Muscle of leg (tissue), 11 donors: ENCODE results near the gene SERGEF. TPM values are rescaled to one million over a fixed set of nuclear protein-coding genes. Genes with fewer than 3 reads are reported as not detected.

Source experiments
- DNase-seq: peaks from one replicate; pipeline ENCODE4 v3.0.0; 2013
- H3K27ac ChIP-seq: one replicate; pipeline ENCODE4 v1.5.1; 2013; ENCODE audit warnings: mild to moderate bottlenecking, low read length, control low read depth
- H3K27me3 ChIP-seq: one replicate; pipeline ENCODE4 v1.6.1; 2013; ENCODE audit warnings: low read length; ENCODE audit not compliant: control insufficient read depth, insufficient read depth
- H3K36me3 ChIP-seq: one replicate; pipeline ENCODE4 v1.6.1; 2013; ENCODE audit warnings: low read length; ENCODE audit not compliant: control insufficient read depth, insufficient read depth
- H3K4me1 ChIP-seq: one replicate; pipeline ENCODE4 v1.6.1; 2013; ENCODE audit warnings: low read length; ENCODE audit not compliant: control insufficient read depth, insufficient read depth
- H3K4me3 ChIP-seq: one replicate; pipeline ENCODE4 v1.5.1; 2013; ENCODE audit warnings: low read length, control low read depth
- H3K9me3 ChIP-seq: replicated peaks from 2 replicates; pipeline ENCODE4 v1.6.1; 2013; ENCODE audit warnings: low read depth, low read length; ENCODE audit not compliant: control insufficient read depth
- WGBS: methylation state at CpG from one replicate; pipeline ENCODE4 v1.1.5; 2013; ENCODE audit warnings: missing lambda C conversion rate; ENCODE audit not compliant: insufficient coverage; 5-methylcytosine and 5-hydroxymethylcytosine counted together
- polyA plus RNA-seq, 8 donors: library from polyadenylated mRNA; unstranded; fragments of 120-200 nt; gene quantifications; one replicate each; pipeline versions ENCODE4 v1.2.1 to v1.2.3, GENCODE V29; 2013; ENCODE audit warnings: inconsistent platforms in 1 of 8, low replicate concordance in 1 of 8; ENCODE audit not compliant: insufficient read length in 8 of 8, insufficient read depth in 1 of 8
- total RNA-seq: library from RNA; stranded (reverse); fragments of 120-200 nt; gene quantifications from one replicate; pipeline ENCODE4 v1.2.4, GENCODE V29; 2013

The SERGEF gene
- total and polyA plus RNA-seq, 9 donors, result 8.8 to 15.7 (median 11.9) TPM

GRCh38 chr11:18022419-18022818 is 9.6 kb upstream of the SERGEF start:
- WGBS, result no CpG with 5 or more reads among the region's 1 CpG
- H3K9me3 ChIP-seq, result no peaks in the 10 kb centered on the region
- H3K4me1 ChIP-seq, result no peaks in the 10 kb centered on the region
- no peaks in the 10 kb centered on the region for H3K36me3 ChIP-seq
- no peak overlapping the region for H3K4me3 ChIP-seq
- no peak overlapping the region for H3K27ac ChIP-seq
- DNase-seq, result no peak
- H3K27me3 ChIP-seq, result no peaks in the 10 kb centered on the region

DNA sequence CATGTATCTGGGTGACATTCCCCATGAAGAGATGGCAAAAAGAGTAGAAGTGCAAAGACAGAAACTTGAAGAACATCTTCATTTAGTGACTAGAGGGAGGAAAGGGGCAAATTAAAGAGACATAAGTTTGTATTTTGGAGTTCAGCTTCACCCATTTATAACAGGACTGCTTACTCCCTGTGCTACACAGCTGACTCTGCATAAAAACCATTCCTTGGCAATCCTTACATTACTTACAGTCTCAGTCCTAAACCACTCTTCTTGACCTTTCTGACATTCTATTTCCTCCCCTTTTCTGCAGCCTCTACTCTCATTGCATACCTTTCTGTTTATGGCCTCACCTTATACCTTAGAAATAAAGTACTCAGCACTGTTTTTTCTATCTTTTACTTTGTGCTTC is 6.8 kb upstream of the SERGEF start:
- Histone ChIP-seq H3K27me3 (peaks cover 4% of the 10 kb centered on the region), H3K9me3 (no peaks in the 10 kb centered on the region), H3K4me1 (no peaks in the 10 kb centered on the region), H3K27ac (no peak overlapping the region), H3K4me3 (no peak overlapping the region), H3K36me3 (no peaks in the 10 kb centered on the region)
- no peak for DNase-seq

DNA sequence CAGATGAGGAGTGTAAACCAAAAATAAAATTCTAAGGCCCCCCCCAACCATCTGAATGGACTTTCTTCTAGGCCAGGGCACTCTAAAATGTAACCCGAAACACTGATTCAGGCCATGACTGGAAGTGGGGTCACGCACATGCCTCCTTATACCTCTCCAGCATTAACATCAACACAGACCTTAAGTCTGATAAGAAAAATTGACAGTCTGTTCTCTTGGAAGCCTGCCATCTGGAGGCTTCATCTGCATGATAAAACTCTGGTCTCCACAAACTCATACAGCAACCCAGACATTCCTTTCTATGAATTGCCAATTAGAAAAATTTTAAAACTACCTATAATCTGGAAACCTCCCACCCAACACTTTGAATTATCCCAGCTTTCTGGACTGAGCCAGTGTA is 3.9 kb upstream of the SERGEF start:
- no peaks in the 10 kb centered on the region for H3K9me3 ChIP-seq
- H3K36me3 ChIP-seq, result no peaks in the 10 kb centered on the region
- WGBS, result 61% methylated on average over 2 of the region's 2 CpGs
- DNase-seq, result no peak
- H3K27me3 ChIP-seq, result peaks cover 12% of the 10 kb centered on the region
- H3K4me3 ChIP-seq, result no peak overlapping the region
- no peak overlapping the region for H3K27ac ChIP-seq
- peaks cover 17% of the 10 kb centered on the region for H3K4me1 ChIP-seq

DNA sequence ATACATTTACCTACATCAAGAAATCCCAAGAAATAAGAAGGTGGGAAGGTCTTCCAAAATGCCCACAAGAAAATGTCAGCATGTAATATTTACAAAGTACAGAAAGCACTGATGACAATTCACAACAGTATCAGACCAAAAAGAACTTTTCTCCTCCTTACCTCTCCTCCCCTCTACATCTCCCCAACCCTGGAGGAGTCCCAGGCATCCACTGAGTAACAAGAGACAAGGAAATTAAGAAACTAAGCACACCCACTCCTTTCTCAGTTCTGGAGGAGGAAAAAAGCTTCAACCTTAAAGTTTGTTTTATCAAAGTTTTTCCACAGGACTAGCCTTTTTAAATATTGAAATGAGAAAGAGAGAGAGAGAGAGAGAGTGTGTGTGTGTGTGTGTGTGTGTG is 2.0 kb upstream of the SERGEF start:
- Histone ChIP-seq H3K27ac (no peak overlapping the region), H3K4me3 (no peak overlapping the region), H3K27me3 (peaks cover 12% of the 10 kb centered on the region), H3K9me3 (no peaks in the 10 kb centered on the region), H3K36me3 (no peaks in the 10 kb centered on the region), H3K4me1 (peaks cover 17% of the 10 kb centered on the region)
- DNase-seq, result no peak

GRCh38 chr11:18013790-18014507 is 1.1 kb upstream of the SERGEF start:
- Histone ChIP-seq H3K36me3 (no peaks in the 10 kb centered on the region), H3K27ac (no peak overlapping the region), H3K4me3 (peak overlapping the region; percentile 80), H3K4me1 (peaks cover 17% of the 10 kb centered on the region), H3K27me3 (peaks cover 12% of the 10 kb centered on the region), H3K9me3 (no peaks in the 10 kb centered on the region)
- peak; percentile 7 for DNase-seq
- WGBS, result 33% methylated on average over 3 of the region's 11 CpGs

DNA sequence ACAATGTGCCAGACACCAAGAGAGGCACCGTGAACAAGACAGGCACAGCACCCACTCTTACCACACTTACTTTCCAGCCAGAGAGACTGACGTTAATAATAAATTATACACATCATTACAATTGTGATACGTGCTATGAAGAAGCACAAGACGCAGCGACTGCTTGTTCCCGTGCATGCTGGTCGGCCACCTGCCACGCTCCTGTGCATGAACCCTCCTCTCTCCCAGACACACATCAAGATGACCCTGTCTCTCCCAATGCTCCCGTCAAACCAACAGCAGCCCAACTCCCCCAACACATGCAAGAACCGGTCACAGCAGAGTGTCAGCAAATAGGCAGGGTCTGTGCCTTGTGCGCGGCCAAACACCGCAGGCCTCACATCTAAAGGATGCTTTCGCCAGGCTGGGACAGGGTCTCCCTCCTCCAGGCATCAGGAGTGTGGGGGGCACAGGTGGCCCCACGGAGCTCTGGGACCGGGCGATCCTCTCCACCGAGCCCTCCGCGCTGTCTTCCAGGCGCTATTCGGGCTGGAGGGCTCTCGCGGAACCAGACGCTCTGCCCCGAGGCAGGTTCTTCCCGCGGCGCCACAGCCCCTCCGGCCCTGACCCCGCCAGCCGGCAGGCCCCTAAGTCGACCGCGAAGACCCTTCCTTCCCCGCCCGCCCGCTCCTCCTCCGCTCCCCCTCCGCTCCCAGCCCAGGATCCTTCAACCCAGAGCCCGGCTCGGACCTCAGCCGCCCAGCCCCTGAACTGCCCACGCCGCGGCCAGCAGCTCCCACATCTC is 533 bp downstream of the SERGEF start:
- Histone ChIP-seq H3K27me3 (peaks cover 12% of the 10 kb centered on the region), H3K4me3 (peak overlapping the region; percentile 50), H3K9me3 (no peaks in the 10 kb centered on the region), H3K4me1 (peaks cover 17% of the 10 kb centered on the region), H3K27ac (peak overlapping the region; percentile 55), H3K36me3 (no peaks in the 10 kb centered on the region)
- peak; percentile 21 for DNase-seq
- 2% methylated on average over 39 of the region's 46 CpGs for WGBS

- Histone ChIP-seq H3K4me1 (peaks cover 17% of the 10 kb centered on the region), H3K36me3 (no peaks in the 10 kb centered on the region), H3K27me3 (peaks cover 12% of the 10 kb centered on the region), H3K9me3 (no peaks in the 10 kb centered on the region), H3K27ac (no peak overlapping the region), H3K4me3 (no peak overlapping the region)
- no peak for DNase-seq
- WGBS, result 66% methylated on average over 7 of the region's 8 CpGs
Observed at GRCh38 chr11:18011633-18012032, 1.2 kb downstream of the SERGEF start.

- Histone ChIP-seq H3K27me3 (peaks cover 12% of the 10 kb centered on the region), H3K9me3 (no peaks in the 10 kb centered on the region), H3K4me1 (peaks cover 17% of the 10 kb centered on the region), H3K27ac (no peak overlapping the region), H3K4me3 (no peak overlapping the region), H3K36me3 (no peaks in the 10 kb centered on the region)
- DNase-seq, result no peak
- WGBS, result 86% methylated on average over 3 of the region's 10 CpGs
Observed at GRCh38 chr11:18010977-18011586, 1.8 kb downstream of the SERGEF start.

DNA sequence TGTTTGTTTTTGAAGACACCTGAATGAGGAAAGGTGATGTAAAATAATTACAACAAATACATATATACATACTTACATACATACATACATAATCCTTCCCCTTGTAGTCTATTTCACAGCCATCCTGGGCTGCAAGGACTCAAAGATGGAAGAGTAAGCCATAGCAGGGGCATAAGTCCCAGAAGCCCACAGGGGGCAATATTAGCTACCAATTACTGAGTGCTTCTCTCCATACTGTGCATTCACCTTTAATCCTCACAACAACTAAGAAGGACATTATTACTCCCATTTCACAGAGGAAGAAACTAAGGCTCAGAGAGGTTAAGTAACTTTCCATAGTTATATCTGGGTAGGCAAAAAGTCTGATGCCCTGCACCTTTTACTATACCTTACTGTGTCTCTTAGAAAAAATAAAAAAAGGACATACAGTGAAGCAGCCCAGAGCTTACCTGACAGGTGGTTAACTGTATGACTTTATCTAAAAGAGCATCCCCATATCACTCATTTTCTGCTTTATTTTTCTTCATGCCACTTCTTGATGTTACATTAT is 2.7 kb downstream of the SERGEF start:
- no peak overlapping the region for H3K4me3 ChIP-seq
- H3K27me3 ChIP-seq, result peaks cover 10% of the 10 kb centered on the region
- H3K27ac ChIP-seq, result no peak overlapping the region
- H3K9me3 ChIP-seq, result no peaks in the 10 kb centered on the region
- no peak for DNase-seq
- H3K4me1 ChIP-seq, result peaks cover 17% of the 10 kb centered on the region
- H3K36me3 ChIP-seq, result peaks cover 4% of the 10 kb centered on the region

GRCh38 chr11:18005376-18006129 is 7.3 kb downstream of the SERGEF start:
- DNase-seq, result no peak
- 94% methylated on average over 3 of the region's 4 CpGs for WGBS
- Histone ChIP-seq H3K27ac (no peak overlapping the region), H3K27me3 (no peaks in the 10 kb centered on the region), H3K4me1 (no peaks in the 10 kb centered on the region), H3K9me3 (no peaks in the 10 kb centered on the region), H3K4me3 (no peak overlapping the region), H3K36me3 (peaks cover 11% of the 10 kb centered on the region)
